Osteoblast (primary cell): ENCODE measurements around the gene DCAF8. TPM values are rescaled to one million over a fixed set of nuclear protein-coding genes. Genes with fewer than 3 reads are reported as not detected.

Source experiments
- DNase-seq: peaks from one replicate; pipeline ENCODE4 v3.0.0; 2011; ENCODE audit warnings: low spot score, mixed read lengths; ENCODE audit not compliant: insufficient read length; ENCODE audit errors: missing footprints
- H2AFZ ChIP-seq: 2 replicates; pipeline ENCODE4 v1.6.0; 2011; ENCODE audit warnings: mild to moderate bottlenecking, low read length
- H3K27ac ChIP-seq: 2 replicates; pipeline ENCODE4 v1.5.1; 2011; ENCODE audit warnings: mild to moderate bottlenecking, low read depth, low read length, moderate library complexity
- H3K27me3 ChIP-seq: 2 replicates; pipeline ENCODE4 v1.6.0; 2012; ENCODE audit warnings: mild to moderate bottlenecking, control low read depth, inconsistent platforms, low read length, moderate library complexity; ENCODE audit not compliant: insufficient read depth
- H3K36me3 ChIP-seq: 2 replicates; pipeline ENCODE4 v1.5.1; 2011; ENCODE audit warnings: mild to moderate bottlenecking, low read length, control low read depth, moderate library complexity; ENCODE audit not compliant: insufficient read depth
- H3K4me1 ChIP-seq: 2 replicates; pipeline ENCODE4 v1.5.1; 2011; ENCODE audit warnings: mild to moderate bottlenecking, low read length, control low read depth, moderate library complexity; ENCODE audit not compliant: insufficient read depth
- H3K4me2 ChIP-seq: 2 replicates; pipeline ENCODE4 v1.6.0; 2011; ENCODE audit warnings: mild to moderate bottlenecking, low read length; ENCODE audit not compliant: insufficient read depth
- H3K4me3 ChIP-seq: fragments of 200-600 bp; sonication (generic); 3 replicates; pipeline ENCODE4 v1.5.1; 2012; ENCODE audit warnings: mild to moderate bottlenecking, low read length, inconsistent platforms; ENCODE audit not compliant: insufficient read depth
- H3K79me2 ChIP-seq: 2 replicates; pipeline ENCODE4 v1.6.0; 2012; ENCODE audit warnings: mild to moderate bottlenecking, low read length, control low read depth, inconsistent platforms; ENCODE audit not compliant: insufficient read depth
- H3K9me3 ChIP-seq: 2 replicates; pipeline ENCODE4 v1.5.1; 2011; ENCODE audit warnings: low read depth, low read length, control low read depth
- H4K20me1 ChIP-seq: 2 replicates; pipeline ENCODE4 v1.6.0; 2012; ENCODE audit warnings: mild to moderate bottlenecking, low read length, control low read depth; ENCODE audit not compliant: insufficient read depth
- CTCF ChIP-seq: IDR thresholded peaks from 2 replicates; pipeline ENCODE4 v1.5.1; 2011; ENCODE audit warnings: mild to moderate bottlenecking, low read depth, low read length, moderate library complexity; ENCODE audit errors: extremely low read depth
- total RNA-seq: library from RNA; depleted of rRNA; stranded (reverse); fragments of >200 nt; gene quantifications from 2 replicates; pipeline ENCODE4 v1.2.3, GENCODE V29; 2012

The DCAF8 gene
- total RNA-seq, 1 donor, result 107 TPM

- Histone ChIP-seq H3K4me2 (no peak overlapping the region), H3K4me3 (no peak overlapping the region), H3K36me3 (peaks cover 90% of the 10 kb centered on the region), H2AFZ (no peak overlapping the region), H3K9me3 (no peaks in the 10 kb centered on the region), H4K20me1 (peaks cover 21% of the 10 kb centered on the region), H3K27me3 (no peaks in the 10 kb centered on the region), H3K4me1 (peaks cover 19% of the 10 kb centered on the region), H3K79me2 (peaks cover 43% of the 10 kb centered on the region), H3K27ac (peak overlapping the region; percentile 39)
- DNase-seq, result no peak
- TF ChIP-seq CTCF, result no peak
Measured at GRCh38 chr1:160307118-160307791, 44.9 kb upstream of the DCAF8 start.

GRCh38 chr1:160300173-160300572 lies 37.8 kb upstream of the DCAF8 start:
- TF ChIP-seq CTCF, result no peak
- Histone ChIP-seq H3K27me3 (no peaks in the 10 kb centered on the region), H3K4me3 (no peak overlapping the region), H2AFZ (no peak overlapping the region), H3K36me3 (peaks cover 94% of the 10 kb centered on the region), H3K79me2 (peaks cover 27% of the 10 kb centered on the region), H3K27ac (no peak overlapping the region), H3K4me2 (no peak overlapping the region), H3K9me3 (no peaks in the 10 kb centered on the region), H3K4me1 (no peaks in the 10 kb centered on the region), H4K20me1 (peaks cover 4% of the 10 kb centered on the region)
- no peak for DNase-seq

GRCh38 chr1:160296036-160296435 lies 33.7 kb upstream of the DCAF8 start:
- Histone ChIP-seq H3K9me3 (no peaks in the 10 kb centered on the region), H3K4me3 (no peak overlapping the region), H4K20me1 (peaks cover 28% of the 10 kb centered on the region), H3K79me2 (peaks cover 10% of the 10 kb centered on the region), H3K27me3 (no peaks in the 10 kb centered on the region), H2AFZ (no peak overlapping the region), H3K27ac (no peak overlapping the region), H3K4me2 (no peak overlapping the region), H3K36me3 (peaks cover 98% of the 10 kb centered on the region), H3K4me1 (no peaks in the 10 kb centered on the region)
- no peak for TF ChIP-seq CTCF
- DNase-seq, result no peak

GRCh38 chr1:160293020-160293968 lies 30.9 kb upstream of the DCAF8 start:
- Histone ChIP-seq H2AFZ (no peak overlapping the region), H3K79me2 (peaks cover 5% of the 10 kb centered on the region), H4K20me1 (peaks cover 37% of the 10 kb centered on the region), H3K4me3 (no peak overlapping the region), H3K27ac (no peak overlapping the region), H3K9me3 (no peaks in the 10 kb centered on the region), H3K4me2 (no peak overlapping the region), H3K36me3 (peaks cover 100% of the 10 kb centered on the region), H3K4me1 (no peaks in the 10 kb centered on the region), H3K27me3 (no peaks in the 10 kb centered on the region)
- TF ChIP-seq CTCF, result no peak
- DNase-seq, result no peak
